HCT116 (cell line): Measurements from ENCODE around the gene OGA. TPM values are rescaled to one million over a fixed set of nuclear protein-coding genes. Genes with fewer than 3 reads are reported as not detected.

ENCODE experiments used
- ATAC-seq: fragments of 200-7000 bp; cut with Tn5 transposase; 2 replicates; pipeline ENCODE4 v1.9.1; 2020; ENCODE audit warnings: mild to moderate bottlenecking, moderate library complexity
- BruUV-seq: library from RNA; stranded (reverse); fragments of 400-500 nt; replicated peaks from 2 replicates; lab custom pipeline; 2021; lab: Mats Ljungman, UMichigan
- CTCF ChIA-PET: fragments of 300-600 bp; sonication (Branson Sonifier 250); formaldehyde crosslinking; loops from one replicate; lab custom pipeline; 2021; ENCODE audit warnings: antibody characterized with exemption; lab: Charles Lee
- POLR2A ChIA-PET: fragments of 300-600, 350-600 bp; sonication (Branson Sonifier 250); formaldehyde crosslinking; loops from one replicate; lab custom pipeline; 2021; ENCODE audit warnings: antibody characterized with exemption; lab: Charles Lee
- RAD21 ChIA-PET, 2 experiments: fragments of 300-600 bp; sonication (Branson Sonifier 250); formaldehyde crosslinking; loops; one replicate each; lab custom pipeline; 2023; ENCODE audit warnings: low total read pairs in 2 of 2; ENCODE audit not compliant: uncharacterized antibody in 2 of 2, unreplicated experiment in 2 of 2, low non-redundant PET in 1 of 2; lab: Charles Lee
- DNase-seq: peaks from one replicate; pipeline ENCODE4 v3.0.0-alpha.2; 2010; ENCODE audit warnings: low read depth, low spot score
- H2AFZ ChIP-seq: fragments of 200-600 bp; shearing (Covaris generic), sonication (generic); 2 replicates; pipeline ENCODE4 v1.6.1; 2017; ENCODE audit warnings: low read depth, mixed run types, mixed read lengths, antibody characterized with exemption, low read length; ENCODE audit not compliant: poor library complexity, severe bottlenecking
- H3K27ac ChIP-seq: 2 replicates; pipeline ENCODE4 v1.5.1; 2012; ENCODE audit warnings: low read depth, low read length
- H3K27me3 ChIP-seq: fragments of 200-600 bp; sonication (generic); 2 replicates; pipeline ENCODE4 v1.6.1; 2016; ENCODE audit warnings: mixed run types, low read length, mixed read lengths; ENCODE audit not compliant: insufficient read depth
- H3K36me3 ChIP-seq, 2 experiments: fragments of 200-500 bp in 1 of 2; fragments of 200-600 bp in 1 of 2; sonication (Bioruptor generic) in 1 of 2; sonication (generic) in 1 of 2; 2 replicates each; pipeline versions ENCODE4 v1.5.1 to v1.6.1; 2014 to 2016; ENCODE audit warnings: low read length in 2 of 2, inconsistent platforms in 1 of 2, mixed read lengths in 1 of 2, mixed run types in 1 of 2; ENCODE audit not compliant: insufficient read depth in 2 of 2, control insufficient read depth in 1 of 2
- H3K4me1 ChIP-seq, 2 experiments: fragments of 200-600 bp in 1 of 2; sonication (generic) in 1 of 2; 2 replicates each; pipeline versions ENCODE4 v1.5.1 to v1.6.1; 2012 to 2017; ENCODE audit warnings: low read length in 2 of 2, inconsistent platforms in 1 of 2, mild to moderate bottlenecking in 1 of 2, mixed read lengths in 1 of 2, mixed run types in 1 of 2, moderate library complexity in 1 of 2; ENCODE audit not compliant: insufficient read depth in 2 of 2, control insufficient read depth in 1 of 2
- H3K4me2 ChIP-seq: fragments of 200-600 bp; sonication (generic); 2 replicates; pipeline ENCODE4 v1.6.1; 2017; ENCODE audit warnings: mixed run types, low read length, mixed read lengths
- H3K4me3 ChIP-seq, 2 experiments: fragments of 200-600 bp in 1 of 2; sonication (generic) in 1 of 2; replicated peaks in 1 of 2; 2 replicates each; pipeline ENCODE4 v1.5.1; 2011 to 2016; ENCODE audit warnings: low read length in 2 of 2, control low read depth in 1 of 2, low read depth in 1 of 2, mild to moderate bottlenecking in 1 of 2, mixed read lengths in 1 of 2, mixed run types in 1 of 2
- H3K79me2 ChIP-seq: fragments of 200-600 bp; sonication (generic); 2 replicates; pipeline ENCODE4 v1.6.1; 2017; ENCODE audit warnings: mild to moderate bottlenecking, mixed run types, low read length, moderate library complexity, mixed read lengths; ENCODE audit not compliant: insufficient read depth
- H3K9ac ChIP-seq: fragments of 200-600 bp; sonication (generic); 2 replicates; pipeline ENCODE4 v1.6.1; 2016; ENCODE audit warnings: low read length, mixed read lengths
- H3K9me2 ChIP-seq: fragments of 200-600 bp; sonication (generic), shearing (Covaris generic); 2 replicates; pipeline ENCODE4 v1.6.1; 2017; ENCODE audit warnings: mixed run types, mild to moderate bottlenecking, moderate library complexity; ENCODE audit not compliant: insufficient read depth
- H3K9me3 ChIP-seq, 2 experiments: fragments of 200-500 bp in 1 of 2; fragments of 200-600 bp in 1 of 2; sonication (Bioruptor generic) in 1 of 2; sonication (generic) in 1 of 2; 2 replicates each; pipeline ENCODE4 v1.6.1; 2014 to 2017; ENCODE audit warnings: low read length in 2 of 2, mixed read lengths in 2 of 2, inconsistent platforms in 1 of 2, low read depth in 1 of 2, mild to moderate bottlenecking in 1 of 2, mixed run types in 1 of 2, moderate library complexity in 1 of 2; ENCODE audit not compliant: control insufficient read depth in 1 of 2, insufficient read depth in 1 of 2
- H4K20me1 ChIP-seq: fragments of 200-600 bp; sonication (generic), shearing (Covaris generic); 2 replicates; pipeline ENCODE4 v1.6.1; 2017; ENCODE audit warnings: mixed run types, mild to moderate bottlenecking, moderate library complexity; ENCODE audit not compliant: insufficient read depth
- ATF3 ChIP-seq: IDR thresholded peaks from 2 replicates; pipeline ENCODE4 v1.6.1; 2012
- CEBPB ChIP-seq: IDR thresholded peaks from 2 replicates; pipeline ENCODE4 v1.6.1; 2012; ENCODE audit warnings: low read depth
- CTCF ChIP-seq, 3 experiments: fragments of 200-600 bp in 1 of 3; sonication (generic) in 1 of 3; IDR thresholded peaks in 2 of 3; conservative IDR thresholded peaks in 1 of 3; 2 replicates each; pipeline ENCODE4 v1.5.1; 2012 to 2017; ENCODE audit warnings: low read depth in 2 of 3, low read length in 2 of 3, antibody characterized with exemption in 1 of 3, borderline replicate concordance in 1 of 3, control low read depth in 1 of 3, mild to moderate bottlenecking in 1 of 3, mixed read lengths in 1 of 3, mixed run types in 1 of 3, moderate library complexity in 1 of 3; ENCODE audit not compliant: insufficient read depth in 1 of 3
- ELF1 ChIP-seq: IDR thresholded peaks from 2 replicates; pipeline ENCODE4 v1.6.1; 2012; ENCODE audit warnings: low read depth, borderline replicate concordance
- POLR2AphosphoS5 ChIP-seq: IDR thresholded peaks from 2 replicates; pipeline ENCODE4 v1.6.1; 2011; ENCODE audit warnings: mild to moderate bottlenecking, low read depth, low read length, moderate library complexity
- SRF ChIP-seq: IDR thresholded peaks from 2 replicates; pipeline ENCODE4 v1.6.1; 2012; ENCODE audit warnings: low read depth
- TCF7L2 ChIP-seq: IDR thresholded peaks from 2 replicates; pipeline ENCODE4 v1.7.0; 2011; ENCODE audit warnings: borderline replicate concordance, inconsistent platforms; ENCODE audit not compliant: insufficient read depth, insufficient read length; ENCODE audit errors: extremely low read depth
- YY1 ChIP-seq: IDR thresholded peaks from 2 replicates; pipeline ENCODE4 v1.6.1; 2011; ENCODE audit warnings: low read length, low read depth, moderate library complexity, mild to moderate bottlenecking; ENCODE audit not compliant: insufficient replicate concordance; ENCODE audit errors: extremely low read depth
- ZFX ChIP-seq: fragments of 450-650 bp; IDR thresholded peaks from 2 replicates; pipeline ENCODE4 v1.6.1; 2017
- ZNF274 ChIP-seq: fragments of 200-500 bp; sonication (Bioruptor generic); IDR thresholded peaks from 2 replicates; pipeline ENCODE4 v1.6.1; 2014; ENCODE audit warnings: mild to moderate bottlenecking, low read depth, low read length, inconsistent platforms
- intact Hi-C: fragments of 100-400 bp; cut with micrococcal nuclease; formaldehyde crosslinking; loops from 2 replicates; pipeline ENCODE4 v1.10.0; 2022
- total RNA-seq: library from RNA; stranded (reverse); gene quantifications from one replicate; pipeline ENCODE4 v1.2.1, GENCODE V29; 2021; ENCODE audit not compliant: unreplicated experiment

OGA gene
- total RNA-seq, 1 experiment from 2014 or later: 127 TPM

GRCh38 chr10:101845893-101846292 is 27.6 kb upstream of the OGA start:
- no peaks in the 10 kb centered on the region for H3K9me2 ChIP-seq
- RAD21 ChIA-PET: no interaction called here
- no peak overlapping the region for H3K9ac ChIP-seq
- H3K4me3 ChIP-seq: no peak overlapping the region
- no peak overlapping the region for H2AFZ ChIP-seq
- H3K36me3 ChIP-seq: no peaks in the 10 kb centered on the region; a peak in 1 of 4 replicates
- POLR2A ChIA-PET: no interaction called here
- H4K20me1 ChIP-seq: no peaks in the 10 kb centered on the region
- no peaks in the 10 kb centered on the region for H3K79me2 ChIP-seq
- no peaks in the 10 kb centered on the region for H3K27me3 ChIP-seq
- TF ChIP-seq POLR2AphosphoS5: no peak
- no peak for TF ChIP-seq ZFX
- TF ChIP-seq TCF7L2: no peak
- no peaks in the 10 kb centered on the region for H3K9me3 ChIP-seq
- intact Hi-C loops: no loop called here
- no peak overlapping the region for H3K27ac ChIP-seq
- ATAC-seq (no peak), DNase-seq (no peak)
- BruUV-seq: no TSS peak
- peaks cover 2% of the 10 kb centered on the region in 2 experiments; a peak in 3 of 4 replicates for H3K4me1 ChIP-seq
- no peak overlapping the region for H3K4me2 ChIP-seq
- CTCF ChIA-PET: interaction anchor here (0.9 to 2.5 kb wide), 2 partner anchors 164 to 227 kb away, joined by 3 to 11 read pairs; no protein-coding TSS in a partner anchor

- H3K9ac ChIP-seq: no peak within 1 kb of the TSS
- BruUV-seq: no TSS peak
- no peak within 1 kb of the TSS for H3K27ac ChIP-seq
- no peaks in the 10 kb centered on the region; a peak in 1 of 4 replicates for H3K36me3 ChIP-seq
- H3K4me1 ChIP-seq: peaks cover 10 to 23% of the 10 kb centered on the region in 2 experiments
- no peaks in the 10 kb centered on the region for H3K27me3 ChIP-seq
- H3K9me3 ChIP-seq: no peaks in the 10 kb centered on the region
- no peak within 1 kb of the TSS for H2AFZ ChIP-seq
- TF ChIP-seq ZNF274: no peak
- TF ChIP-seq ELF1: no peak
- no peak for TF ChIP-seq POLR2AphosphoS5
- TF ChIP-seq CEBPB: no peak
- TF ChIP-seq YY1: no peak
- TF ChIP-seq ATF3: no peak
- TF ChIP-seq CTCF (IDR thresholded peaks at IDR 0.05 in 2 of 3, conservative IDR thresholded peaks at IDR 0.05 in 1 of 3; ENCODE audit: borderline replicate concordance in 1 of 3, insufficient read depth in 1 of 3, low read depth in 2 of 3, low read length in 2 of 3): peak in 2 of 3 experiments; percentile 77 to 79; a peak in 4 of 6 replicates
- TF ChIP-seq SRF: no peak
- H4K20me1 ChIP-seq: no peaks in the 10 kb centered on the region
- H3K9me2 ChIP-seq: no peaks in the 10 kb centered on the region
- no peaks in the 10 kb centered on the region for H3K79me2 ChIP-seq
- ChIA-PET CTCF (interaction anchor here (4.9 to 5.9 kb wide), 2 partner anchors 165 to 230 kb away, joined by 90 to 267 read pairs; no protein-coding TSS in a partner anchor), POLR2A (no interaction called here), RAD21 (interaction anchor here in 1 of 2 experiments (0.7 kb wide), 1 partner anchor 157 kb away, joined by 4 read pairs; no protein-coding TSS in a partner anchor)
- DNase-seq (no peak), ATAC-seq (peak; percentile 16; the same call in 1 of the 2 replicates)
- intact Hi-C loops: loop anchor here (5.0 kb wide), 1 partner anchor 631 kb away; no protein-coding TSS in a partner anchor
- H3K4me2 ChIP-seq: no peak within 1 kb of the TSS
- H3K4me3 ChIP-seq: no peak within 1 kb of the TSS
Measured at GRCh38 chr10:101843032-101844021, 25.1 kb upstream of the OGA start, which contains the start of gene KCNIP2. KCNIP2 (minus strand) TSS chr10:101843800; CDS start chr10:101843568, 232 bp downstream.
